Activated CD4-positive, CD25-positive, alpha-beta regulatory T cell treated with anti-CD3 and anti-CD28 coated beads, Interleukin-2, amount 50 U/mL, for 16 hours (primary cell): ENCODE results near the gene PODNL1.

Experiments used
- DNase-seq: peaks from one replicate; pipeline ENCODE4 v3.0.0-alpha.2; 2020; ENCODE audit warnings: low read depth, low spot score

PODNL1 gene, protein sequence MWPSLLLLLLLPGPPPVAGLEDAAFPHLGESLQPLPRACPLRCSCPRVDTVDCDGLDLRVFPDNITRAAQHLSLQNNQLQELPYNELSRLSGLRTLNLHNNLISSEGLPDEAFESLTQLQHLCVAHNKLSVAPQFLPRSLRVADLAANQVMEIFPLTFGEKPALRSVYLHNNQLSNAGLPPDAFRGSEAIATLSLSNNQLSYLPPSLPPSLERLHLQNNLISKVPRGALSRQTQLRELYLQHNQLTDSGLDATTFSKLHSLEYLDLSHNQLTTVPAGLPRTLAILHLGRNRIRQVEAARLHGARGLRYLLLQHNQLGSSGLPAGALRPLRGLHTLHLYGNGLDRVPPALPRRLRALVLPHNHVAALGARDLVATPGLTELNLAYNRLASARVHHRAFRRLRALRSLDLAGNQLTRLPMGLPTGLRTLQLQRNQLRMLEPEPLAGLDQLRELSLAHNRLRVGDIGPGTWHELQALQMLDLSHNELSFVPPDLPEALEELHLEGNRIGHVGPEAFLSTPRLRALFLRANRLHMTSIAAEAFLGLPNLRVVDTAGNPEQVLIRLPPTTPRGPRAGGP

DNA sequence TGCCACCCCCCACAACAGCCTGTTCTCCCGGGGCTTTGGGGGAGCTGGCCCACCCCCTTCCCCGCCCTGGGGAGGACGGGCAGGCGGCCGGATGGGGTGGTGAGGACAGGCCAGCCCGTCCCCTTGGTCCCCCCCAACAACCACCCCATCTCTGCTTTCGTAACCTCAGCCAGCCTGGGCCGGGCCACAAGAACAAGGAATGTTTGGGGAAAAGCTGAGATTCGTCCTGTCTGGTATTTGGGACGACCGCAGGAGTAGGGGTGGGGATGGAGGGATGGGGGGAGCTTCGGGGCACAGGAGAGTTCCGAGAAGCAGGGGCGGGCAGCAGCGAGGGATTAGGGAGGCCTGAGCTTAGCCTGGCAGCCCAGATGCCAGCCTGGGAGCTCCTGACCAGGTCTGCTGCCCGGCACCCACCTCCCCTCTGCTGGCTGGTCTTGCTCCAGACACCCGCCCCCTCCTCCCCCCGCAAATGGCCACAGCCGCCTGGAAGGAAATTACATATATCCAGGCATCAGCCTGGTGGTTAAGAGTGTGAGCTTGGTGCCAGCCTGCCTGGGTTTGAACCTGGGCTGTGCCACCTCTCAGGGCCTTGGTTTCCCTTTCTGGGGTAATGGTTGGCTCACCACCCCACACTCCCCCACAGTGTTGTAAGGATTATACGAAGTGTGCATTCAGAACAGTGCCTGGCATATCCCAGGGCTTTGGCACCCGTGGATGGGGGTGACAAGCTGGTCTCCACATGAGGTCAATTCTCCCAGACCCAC lies at the start of gene PODNL1:
Gene PODNL1, minus strand, starts transcription at position 117 of the 764 bp plus-strand sequence. CDS start 236 bp downstream, outside the sequence.
- DNase-seq, result no peak

DNA sequence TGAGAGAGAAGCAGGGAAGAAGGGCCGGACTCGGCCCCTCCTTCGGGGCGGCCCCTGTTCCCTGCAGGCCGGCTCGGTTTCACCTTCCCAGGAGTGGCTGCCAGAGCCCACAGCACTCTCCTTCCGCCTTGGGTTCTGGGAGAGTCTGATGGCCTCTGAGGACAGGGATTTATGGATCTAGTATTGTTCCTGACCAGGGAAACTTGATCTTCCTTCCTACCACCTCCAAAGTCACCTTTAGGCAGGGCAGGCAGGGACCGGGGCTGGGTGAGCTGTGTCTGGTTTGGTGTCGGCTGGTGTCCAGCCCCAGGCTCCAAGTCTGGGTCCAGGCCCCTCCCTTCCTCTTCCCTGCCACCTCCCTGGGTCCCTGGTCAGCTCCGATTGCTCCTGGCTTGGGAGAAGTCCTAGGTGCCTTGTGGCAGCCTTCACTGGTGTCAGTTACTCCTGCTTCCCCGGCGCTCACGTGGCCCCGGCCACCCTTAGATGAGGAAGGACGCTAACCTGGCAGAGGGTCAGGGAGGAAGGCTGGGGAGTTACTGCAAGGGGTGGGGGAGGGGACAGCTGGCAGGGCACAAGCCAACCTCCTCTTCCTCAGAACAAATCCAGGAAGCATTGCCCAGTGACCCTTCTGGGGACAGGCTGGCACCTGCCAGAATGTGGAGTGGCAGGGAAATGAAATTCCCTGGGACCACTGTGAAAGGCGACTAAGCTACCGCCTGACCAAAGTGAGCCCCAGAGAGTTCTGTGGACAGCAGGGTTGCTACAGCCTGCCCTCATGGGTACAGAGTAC lies 49.1 kb upstream of the PODNL1 start:
- DNase-seq, result no peak

DNA sequence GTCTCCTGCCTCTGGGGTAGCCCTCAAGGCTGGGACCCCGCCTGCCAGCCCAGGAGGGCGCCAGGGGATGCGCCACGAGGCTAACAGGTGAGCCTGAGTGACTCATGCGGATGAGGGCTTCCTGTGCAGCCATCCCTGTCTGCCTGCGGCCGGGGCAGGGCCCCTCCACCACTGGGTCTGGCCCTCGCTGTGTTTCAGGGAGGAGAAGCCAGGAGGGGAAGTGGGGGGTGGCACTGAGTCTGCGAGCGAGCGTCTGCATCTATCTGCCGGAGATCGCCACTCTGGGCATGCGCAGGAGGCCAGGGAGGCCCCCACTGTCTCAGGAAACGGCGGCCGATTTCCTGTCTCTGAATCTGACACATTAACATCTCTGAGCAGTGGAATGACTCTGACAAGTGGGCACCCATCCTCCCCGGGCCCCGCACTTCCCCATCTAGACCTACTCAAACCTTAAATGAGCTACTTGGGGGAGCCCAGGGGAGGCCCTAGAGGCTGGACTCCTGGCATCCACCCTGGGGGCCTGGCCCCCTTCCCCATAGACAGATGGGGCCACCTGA lies 48.2 kb upstream of the PODNL1 start:
- peak; percentile 96 for DNase-seq

DNA sequence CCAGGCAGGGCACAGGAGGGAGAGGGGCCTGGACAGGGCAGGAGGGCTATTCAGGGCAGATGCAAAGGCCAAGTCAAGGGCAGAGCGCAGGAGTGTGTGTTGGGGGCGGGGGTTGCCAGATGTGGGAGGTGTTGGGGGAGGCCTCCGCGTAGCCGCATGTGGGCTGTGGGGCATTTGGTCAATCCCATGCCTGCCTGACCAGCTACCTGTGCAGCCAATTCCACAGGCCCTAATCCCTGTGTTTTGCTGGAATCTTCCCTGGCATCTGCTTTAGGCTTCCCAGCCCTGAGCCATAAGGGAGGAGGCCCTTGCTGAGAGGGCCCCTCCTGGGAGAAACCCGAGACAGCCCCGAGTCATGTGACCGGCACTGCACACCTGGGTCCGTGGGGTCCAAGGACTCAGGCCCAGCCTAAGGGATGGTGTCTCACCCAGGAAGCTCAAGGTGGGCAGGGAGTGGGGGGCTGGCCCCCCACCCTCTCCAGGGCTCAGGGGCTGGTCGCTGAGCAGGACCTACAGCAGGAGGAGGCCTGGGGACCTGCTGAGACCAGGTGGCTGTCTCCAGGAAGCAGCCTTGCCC lies 47.6 kb upstream of the PODNL1 start:
- DNase-seq, result no peak

DNA sequence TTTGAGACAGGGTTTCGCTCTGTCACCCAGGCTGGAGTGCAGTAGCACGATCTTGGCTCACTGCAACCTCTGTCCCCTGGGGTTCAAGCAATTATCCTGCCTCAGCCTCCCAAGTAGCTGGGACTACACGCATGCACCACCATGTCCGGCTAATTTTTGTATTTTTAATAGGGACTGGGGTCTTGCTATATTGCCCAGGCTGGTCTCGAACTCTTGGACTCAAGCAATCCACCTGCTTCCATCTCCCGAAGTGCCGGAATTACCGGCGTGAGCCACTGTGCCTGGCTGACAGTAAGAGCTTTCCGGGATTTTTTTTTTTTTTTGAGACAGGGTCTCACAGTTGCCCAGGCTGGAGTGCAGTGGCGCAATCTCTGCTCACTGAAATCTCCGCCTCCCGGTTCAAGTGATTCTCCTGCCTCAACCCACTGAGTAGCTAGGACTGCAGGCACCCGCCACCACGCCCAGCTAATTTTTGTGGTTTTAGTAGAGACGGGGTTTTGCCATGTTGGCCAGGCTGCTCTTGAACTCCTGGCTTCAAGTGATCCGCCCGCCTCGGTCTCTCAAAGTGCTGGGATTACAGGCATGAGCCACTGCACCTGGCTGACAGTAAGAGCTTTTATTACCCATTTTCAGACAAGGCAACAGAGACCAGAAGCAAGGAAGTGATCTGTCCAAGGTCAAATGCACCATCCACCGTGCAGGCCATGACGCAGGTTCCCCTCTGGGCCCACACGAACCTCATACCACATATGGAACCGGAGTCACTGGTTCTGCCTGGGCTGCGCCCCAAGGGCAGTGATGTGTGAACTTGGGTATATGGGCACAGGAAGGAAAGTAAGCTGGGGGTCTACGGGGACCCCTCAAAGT lies 46.9 kb upstream of the PODNL1 start:
- no peak for DNase-seq

DNA sequence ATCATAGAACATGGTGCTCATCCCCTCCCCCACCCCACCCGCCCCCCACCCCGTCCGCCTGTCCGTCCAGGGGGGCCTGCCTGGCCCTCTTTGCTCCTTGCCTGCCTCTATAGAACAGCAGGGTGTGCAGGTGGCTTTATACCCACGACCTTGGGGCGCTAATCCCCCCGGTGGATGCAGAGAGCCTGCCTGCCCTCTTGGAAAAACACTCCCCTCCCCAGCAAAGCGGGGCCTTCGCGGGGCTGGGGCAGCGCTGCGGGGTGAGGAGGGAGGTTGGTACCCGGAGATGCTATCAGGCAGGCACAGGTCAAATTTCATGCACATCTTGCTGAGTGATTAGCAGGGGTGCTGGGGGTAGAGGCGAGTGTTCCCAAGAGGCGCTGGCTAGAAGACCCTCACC lies 46.0 kb upstream of the PODNL1 start:
- no peak for DNase-seq

DNA sequence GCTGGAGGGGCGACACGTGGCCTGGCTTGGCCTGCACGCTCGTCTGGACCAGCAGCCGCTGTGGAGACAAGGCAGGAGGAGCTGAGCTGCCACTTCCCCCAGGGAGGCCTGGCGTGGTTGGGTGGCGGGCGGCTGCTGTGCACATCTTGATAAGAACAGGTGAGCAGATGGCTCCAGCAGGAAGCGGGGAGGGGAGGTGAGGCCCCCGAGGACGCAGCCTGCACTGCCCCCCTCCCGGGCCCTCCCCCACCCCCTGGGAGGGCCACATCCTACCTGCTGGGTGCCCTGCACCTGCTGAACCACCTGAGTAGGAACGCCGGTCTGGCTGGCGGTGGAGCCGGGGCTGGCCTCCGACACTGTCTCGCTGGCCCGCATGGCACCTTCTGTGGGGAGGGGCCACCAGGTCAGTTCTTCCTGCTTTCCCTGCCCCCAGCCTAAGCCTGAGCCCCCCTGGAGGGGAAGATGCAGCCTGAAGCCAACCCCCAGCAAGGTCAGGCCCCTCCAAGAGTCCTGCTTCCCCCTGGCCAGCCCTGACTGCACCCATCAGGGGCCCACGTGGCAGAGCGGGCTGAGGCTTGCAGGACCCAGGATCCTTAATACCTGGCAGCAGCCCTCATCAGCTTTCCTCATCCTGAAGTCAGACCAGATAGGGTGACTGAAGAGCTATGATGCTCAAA lies 45.1 kb upstream of the PODNL1 start:
- DNase-seq, result no peak

DNA sequence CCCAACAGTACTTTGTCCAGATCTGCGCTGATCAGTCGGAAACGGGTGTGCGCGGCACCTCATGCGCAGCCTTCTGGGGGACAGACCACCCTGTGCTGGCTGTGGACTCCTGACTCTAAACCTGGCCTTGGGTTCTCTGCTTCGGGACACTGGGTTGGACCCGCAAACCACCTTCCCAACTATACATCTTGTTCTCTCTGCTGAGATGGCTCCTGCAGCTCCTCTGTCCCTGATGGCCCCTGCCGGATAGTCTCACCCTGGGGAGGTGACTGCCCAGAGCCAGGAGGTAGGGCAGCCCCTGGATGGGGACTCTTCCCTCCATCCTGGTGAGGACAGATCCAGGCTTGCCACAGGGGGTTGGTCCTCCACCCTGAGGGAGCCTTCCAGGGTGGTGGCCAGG lies 44.6 kb upstream of the PODNL1 start:
- DNase-seq, result no peak

DNA sequence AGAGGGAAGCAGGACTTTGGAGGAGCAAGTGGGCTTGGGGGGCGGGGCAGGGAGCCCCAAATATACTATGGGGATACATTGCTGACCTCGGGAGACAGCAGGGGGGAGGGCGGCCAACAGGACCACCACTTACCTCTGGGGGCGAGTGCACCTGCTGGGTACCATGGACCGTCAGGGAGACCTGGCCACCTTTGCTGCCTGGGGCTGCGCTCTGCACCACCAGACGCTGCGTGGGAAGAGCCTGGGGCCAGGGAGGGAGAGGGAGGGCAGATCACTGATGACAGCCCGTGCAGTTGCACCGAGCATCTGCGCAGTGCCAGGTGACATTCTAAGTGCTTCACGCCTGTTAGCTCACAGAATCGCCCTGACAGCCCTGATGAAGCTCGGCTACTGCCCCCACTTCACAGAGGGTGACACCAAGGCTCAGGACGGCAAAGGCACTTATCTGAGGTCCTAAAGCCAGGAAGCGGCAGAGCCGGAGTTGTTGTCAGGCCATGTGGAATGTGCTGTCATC lies 43.8 kb upstream of the PODNL1 start:
- DNase-seq, result no peak

DNA sequence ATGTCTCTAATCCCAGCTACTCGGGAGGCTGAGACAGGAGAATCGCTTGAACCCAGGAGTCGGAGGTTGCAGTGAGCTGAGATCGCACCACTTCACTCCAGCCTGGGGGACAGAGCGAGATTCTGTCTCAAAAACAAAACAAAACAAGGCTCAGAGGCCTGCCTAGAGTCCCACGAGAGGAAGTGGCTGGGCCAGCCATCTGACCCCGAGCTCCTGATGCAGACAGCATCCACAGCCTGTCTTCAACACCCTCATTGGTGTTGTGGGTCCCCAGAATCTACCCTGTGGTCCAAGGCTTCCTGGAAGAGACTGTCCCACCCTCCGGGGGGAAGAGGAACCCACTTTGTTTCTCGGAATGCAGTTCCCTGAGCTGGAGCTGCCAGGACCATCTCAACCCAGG lies 43.2 kb upstream of the PODNL1 start:
- DNase-seq, result no peak

DNA sequence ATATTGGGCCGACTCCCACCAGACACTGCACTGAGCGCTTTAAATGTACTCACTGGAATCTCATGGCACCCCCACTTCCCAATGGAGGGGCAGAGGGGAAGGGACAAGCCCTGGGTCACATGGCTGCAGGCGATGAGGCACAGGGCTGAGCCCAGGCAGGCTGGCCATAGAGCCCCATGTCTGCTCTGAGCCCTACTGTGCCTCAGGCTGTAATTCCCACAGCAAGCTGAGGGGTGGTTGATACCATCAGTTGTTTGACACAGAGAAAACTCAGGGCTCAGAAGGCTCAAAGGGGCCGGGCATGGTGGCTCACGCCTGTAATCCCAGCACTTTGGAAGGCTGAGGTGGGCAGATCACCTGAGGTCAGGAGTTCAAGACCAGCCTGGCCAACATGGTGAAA lies 42.8 kb upstream of the PODNL1 start:
- DNase-seq, result no peak

DNA sequence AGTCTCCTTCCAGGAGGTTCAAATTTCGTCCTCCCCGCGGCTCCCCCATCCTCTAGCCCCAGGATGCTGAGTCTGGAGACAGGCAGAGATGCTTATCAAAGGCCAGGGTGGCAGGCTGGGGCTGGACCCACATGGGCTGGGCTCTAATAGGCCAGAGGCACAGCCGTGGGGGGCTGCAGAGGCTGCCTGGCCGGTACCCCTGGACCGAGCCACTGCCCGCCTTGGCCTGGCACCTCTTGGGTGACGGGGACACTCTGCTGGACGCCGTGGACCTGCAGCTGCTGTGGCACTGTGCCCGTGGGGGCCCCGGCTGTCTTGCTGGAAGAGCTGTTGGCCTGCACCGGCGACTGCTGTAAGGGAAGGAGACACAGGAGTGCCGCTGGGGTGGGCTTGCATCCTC lies 42.1 kb upstream of the PODNL1 start:
- no peak for DNase-seq

DNA sequence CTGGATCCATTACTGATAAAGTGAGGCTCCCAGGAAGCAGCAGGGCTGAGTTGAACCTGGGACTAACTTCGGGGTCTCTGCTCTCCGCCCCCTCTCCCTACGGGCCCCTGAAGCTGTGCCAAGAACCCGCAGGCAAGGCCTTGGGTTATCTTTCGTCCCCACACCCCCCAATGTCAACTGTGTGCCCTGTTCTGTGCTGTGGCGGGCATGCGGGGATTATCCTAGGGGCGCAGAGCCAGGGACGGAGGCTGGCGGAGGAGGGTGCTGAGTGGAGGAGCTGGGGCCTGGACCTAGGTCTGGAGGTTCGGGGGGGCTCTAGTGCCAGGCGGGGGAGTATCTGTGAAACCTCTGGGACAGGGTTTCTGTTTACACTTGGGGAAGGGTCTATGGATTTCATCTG lies 41.5 kb upstream of the PODNL1 start:
- DNase-seq, result no peak

DNA sequence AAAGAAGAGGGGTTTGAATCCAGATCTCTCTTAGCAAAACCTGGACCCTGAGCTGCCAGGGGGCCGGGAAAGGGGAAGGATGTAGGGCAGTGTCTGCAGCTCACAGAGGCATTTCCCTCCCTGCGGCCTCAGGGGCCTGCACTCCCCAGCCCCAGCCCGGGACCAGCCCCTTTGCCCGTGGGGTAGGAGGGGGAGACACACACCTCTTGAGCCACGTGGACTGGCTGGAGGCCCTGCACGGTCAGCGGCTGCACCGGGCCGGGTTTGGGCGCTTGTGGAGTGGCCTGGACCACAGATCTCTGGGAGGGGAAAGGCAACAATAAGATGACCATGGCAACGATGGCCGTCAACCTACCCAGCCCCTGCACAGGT lies 41.0 kb upstream of the PODNL1 start:
- DNase-seq, result no peak

DNA sequence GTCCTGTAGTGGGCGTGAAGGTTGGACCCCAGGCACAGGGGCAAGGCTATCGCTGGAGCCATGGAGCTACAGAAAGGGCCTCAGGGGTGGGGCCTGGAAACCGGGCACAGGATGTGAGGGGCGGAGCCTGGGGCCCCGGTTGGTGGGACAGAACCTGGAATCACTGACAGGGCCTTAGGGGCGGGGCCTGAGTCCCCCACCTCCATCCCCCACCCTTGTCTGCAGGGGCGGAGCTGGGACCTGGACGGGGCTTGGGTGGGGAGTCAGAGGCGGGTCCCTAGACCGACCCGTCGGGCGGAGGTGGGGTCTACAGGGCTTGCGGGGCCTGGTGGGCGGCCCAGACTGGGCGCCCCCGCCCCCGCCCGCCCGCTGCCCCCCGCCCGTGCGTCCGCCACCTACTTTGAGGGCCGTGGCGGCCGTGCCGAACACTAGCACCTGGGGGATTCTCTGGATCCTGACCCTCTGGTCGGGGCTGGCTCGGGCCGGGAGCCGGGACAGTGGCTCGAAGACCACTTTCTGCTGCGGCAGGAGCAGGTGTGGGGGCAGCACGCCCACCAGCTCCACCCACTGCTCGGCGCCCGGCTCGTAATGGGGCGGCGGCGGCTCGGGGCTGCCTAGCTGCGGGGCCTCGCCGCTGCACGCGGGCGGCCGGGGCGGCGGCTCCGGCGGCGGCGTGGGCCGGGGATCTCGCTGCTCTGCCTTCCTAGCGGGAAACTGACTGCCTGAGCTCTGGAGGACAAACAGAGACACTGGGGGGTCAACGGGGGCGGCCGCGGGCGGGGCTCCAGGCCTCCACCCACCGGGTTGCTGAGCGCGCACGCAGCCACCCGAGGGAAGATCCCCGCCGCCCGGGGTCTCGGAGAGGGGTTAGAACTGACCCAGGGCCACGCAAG lies 40.4 kb upstream of the PODNL1 start:
- no peak for DNase-seq

DNA sequence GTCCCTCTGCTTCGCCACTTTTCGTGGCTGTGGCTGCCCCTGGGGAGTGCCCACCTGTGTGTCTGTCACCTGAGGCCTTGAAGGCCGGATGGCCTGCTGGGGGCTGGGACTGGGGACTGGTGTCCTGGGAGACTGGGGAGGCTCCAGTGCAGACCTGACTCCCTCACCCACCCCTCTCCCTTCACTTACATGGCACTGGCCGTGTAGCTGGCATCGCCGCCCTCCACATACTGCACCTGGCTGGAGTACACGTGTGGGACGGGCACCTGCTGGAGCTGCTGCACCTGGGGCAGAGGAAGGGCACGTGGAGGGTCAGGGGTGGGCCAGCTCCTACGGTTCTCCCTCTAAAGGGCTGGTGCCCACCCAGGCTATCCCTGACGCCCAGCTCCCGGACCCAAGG lies 39.6 kb upstream of the PODNL1 start:
- no peak for DNase-seq

DNA sequence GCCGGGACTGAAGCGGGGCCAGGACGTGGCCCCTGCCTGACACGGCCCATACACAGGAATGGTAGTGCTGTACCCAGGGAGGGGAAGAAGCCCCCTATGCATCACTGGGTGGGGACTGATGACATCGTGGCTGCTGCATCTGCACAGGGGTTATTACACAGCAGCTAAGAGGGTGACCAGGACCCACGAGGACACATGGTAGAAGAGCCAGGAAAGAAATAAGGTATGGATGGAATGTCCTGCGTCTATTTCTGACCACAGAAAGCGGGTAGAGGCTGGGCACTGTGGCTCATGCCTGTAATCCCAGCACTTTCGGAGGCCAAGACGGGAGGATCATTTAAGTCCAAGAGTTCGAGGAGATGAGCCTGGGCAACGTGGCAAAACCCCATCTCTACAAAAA lies 38.2 kb upstream of the PODNL1 start:
- DNase-seq, result no peak

DNA sequence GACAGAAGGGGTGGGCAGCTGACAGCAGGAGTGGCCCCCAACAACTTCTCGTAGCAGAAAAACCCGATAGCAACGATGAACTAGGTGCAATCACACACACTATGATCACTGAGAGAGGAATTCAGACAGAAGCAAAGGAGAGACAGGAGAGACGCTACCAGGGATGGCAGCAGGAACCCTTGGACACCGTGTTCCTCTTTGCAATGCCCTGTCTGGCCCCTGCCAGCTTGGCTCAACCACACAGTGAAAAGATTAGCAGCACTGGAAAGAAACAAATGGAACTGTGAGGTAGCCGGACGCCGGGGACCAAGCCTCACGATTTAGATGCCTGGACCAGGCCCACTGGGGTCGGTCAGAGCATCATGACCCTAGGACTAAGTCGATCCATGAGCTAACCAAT lies 37.7 kb upstream of the PODNL1 start:
- no peak for DNase-seq

DNA sequence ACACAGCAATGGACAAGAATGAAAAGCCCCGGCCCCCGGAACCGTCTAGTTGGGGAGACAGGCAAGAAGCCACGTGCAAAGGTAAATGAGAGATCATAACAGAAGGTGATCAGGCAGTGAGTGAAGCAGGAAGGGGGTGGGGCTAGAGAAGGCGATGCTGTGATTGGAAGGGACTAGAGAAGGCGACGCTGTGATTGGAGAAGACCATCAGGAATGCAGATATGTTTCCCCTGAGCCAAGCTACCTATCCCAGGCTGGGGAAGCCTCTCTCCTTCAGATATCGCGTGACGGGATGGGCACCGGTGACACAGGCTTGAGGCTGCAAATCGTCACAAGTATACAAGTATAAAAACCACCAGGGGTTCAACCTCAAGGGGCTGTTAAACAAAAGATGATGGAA lies 35.9 kb upstream of the PODNL1 start:
- DNase-seq, result no peak
